ENCODE measurements around the gene PEDS1.

Gene PEDS1

DNA sequence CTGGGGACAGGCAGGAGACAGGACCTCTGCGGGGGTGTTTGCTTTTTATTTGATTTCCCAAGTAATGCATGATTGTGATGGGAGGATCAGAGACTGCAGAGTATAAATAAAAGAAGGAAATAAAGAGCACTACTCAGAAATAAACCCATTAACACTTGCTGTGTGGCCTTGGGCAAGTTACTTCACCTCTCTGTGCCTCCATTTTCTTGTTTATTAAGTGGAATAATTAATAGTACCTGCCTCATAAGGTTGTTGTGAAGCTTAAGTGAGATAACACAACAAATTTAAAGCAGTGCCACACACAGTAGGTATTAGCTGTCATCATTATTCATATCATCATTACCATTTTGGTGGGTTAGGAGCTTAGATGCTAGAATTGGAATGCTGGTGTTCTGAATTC is 45.2 kb upstream of the PEDS1 start:
- H3K4me1 ChIP-seq, result peaks cover 0 to 41% (median 24%) of the 10 kb centered on the region in 4 donors
- intact Hi-C loops (cut with DNase I; ENCODE audit: low total_unique reads), result no loop called here
- peaks cover 0 to 6% (median 0%) of the 10 kb centered on the region in 3 donors for H3K9me3 ChIP-seq
- no peak for TF ChIP-seq CTCF (IDR thresholded peaks at IDR 0.05)
- H3K27me3 ChIP-seq, result no peaks in the 10 kb centered on the region
- no peak for DNase-seq
- H3K4me3 ChIP-seq, result no peak overlapping the region
- peak overlapping the region in 1 of 2 donors; percentile 46 for H3K27ac ChIP-seq
- peaks cover 23 to 46% (median 23%) of the 10 kb centered on the region in 3 donors for H3K36me3 ChIP-seq

- H3K4me3 ChIP-seq, result no peak overlapping the region
- no peaks in the 10 kb centered on the region for H3K27me3 ChIP-seq
- H3K27ac ChIP-seq, result peak overlapping the region; percentile 23 to 46
- no peak for DNase-seq
- peaks cover 0 to 6% (median 0%) of the 10 kb centered on the region in 3 donors for H3K9me3 ChIP-seq
- no peak for TF ChIP-seq CTCF (IDR thresholded peaks at IDR 0.05)
- intact Hi-C loops (cut with DNase I; ENCODE audit: low total_unique reads), result no loop called here
- H3K36me3 ChIP-seq, result peaks cover 28 to 51% (median 28%) of the 10 kb centered on the region in 3 donors
- H3K4me1 ChIP-seq, result peaks cover 0 to 41% (median 24%) of the 10 kb centered on the region in 4 donors
Observed at GRCh38 chr20:50198180-50198666, 44.7 kb upstream of the PEDS1 start.

GRCh38 chr20:50197463-50198179 is 44.1 kb upstream of the PEDS1 start:
- peaks cover 34 to 57% (median 34%) of the 10 kb centered on the region in 3 donors for H3K36me3 ChIP-seq
- intact Hi-C loops (cut with DNase I; ENCODE audit: low total_unique reads), result no loop called here
- H3K9me3 ChIP-seq, result peaks cover 0 to 6% (median 0%) of the 10 kb centered on the region in 3 donors
- no peak overlapping the region for H3K4me3 ChIP-seq
- no peaks in the 10 kb centered on the region for H3K27me3 ChIP-seq
- H3K27ac ChIP-seq, result peak overlapping the region in 1 of 2 donors; percentile 50
- H3K4me1 ChIP-seq, result peaks cover 0 to 41% (median 24%) of the 10 kb centered on the region in 4 donors
- no peak for DNase-seq
- TF ChIP-seq CTCF (IDR thresholded peaks at IDR 0.05), result no peak

DNA sequence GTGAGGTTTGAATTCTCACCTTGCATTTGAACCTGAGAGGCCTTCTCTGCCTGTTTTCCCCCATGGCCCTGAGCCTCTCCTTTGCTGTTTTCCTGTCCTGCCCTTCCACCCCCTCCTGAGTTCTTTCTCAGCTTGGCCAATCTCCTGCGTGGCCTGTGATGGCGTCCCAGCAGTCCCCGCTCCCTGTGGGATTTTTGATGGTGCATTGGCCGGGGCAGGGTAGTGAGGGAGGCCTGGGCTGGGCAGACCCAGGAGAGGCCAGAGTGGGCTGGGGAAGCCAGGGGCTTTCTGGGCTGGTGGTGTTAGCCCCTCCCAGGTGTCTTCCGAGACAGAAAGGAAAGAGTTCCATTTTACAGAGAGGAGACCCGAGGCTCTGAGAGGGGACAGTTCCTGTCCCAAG is 43.4 kb upstream of the PEDS1 start:
- intact Hi-C loops (cut with DNase I; ENCODE audit: low total_unique reads), result no loop called here
- Histone ChIP-seq H3K27me3 (no peaks in the 10 kb centered on the region), H3K9me3 (peaks cover 0 to 6% (median 0%) of the 10 kb centered on the region in 3 donors), H3K4me1 (peaks cover 0 to 41% (median 24%) of the 10 kb centered on the region in 4 donors), H3K36me3 (peaks cover 35 to 60% (median 36%) of the 10 kb centered on the region in 3 donors), H3K4me3 (no peak overlapping the region), H3K27ac (peak overlapping the region in 1 of 2 donors; percentile 50)
- TF ChIP-seq CTCF (IDR thresholded peaks at IDR 0.05), result no peak
- no peak for DNase-seq

GRCh38 chr20:50196248-50196647 is 42.7 kb upstream of the PEDS1 start:
- no peaks in the 10 kb centered on the region for H3K27me3 ChIP-seq
- no peak overlapping the region for H3K4me3 ChIP-seq
- peak overlapping the region in 1 of 2 donors; percentile 50 for H3K27ac ChIP-seq
- H3K9me3 ChIP-seq, result peaks cover 0 to 6% (median 0%) of the 10 kb centered on the region in 3 donors
- peaks cover 0 to 41% (median 24%) of the 10 kb centered on the region in 4 donors for H3K4me1 ChIP-seq
- DNase-seq, result no peak
- peaks cover 35 to 67% (median 36%) of the 10 kb centered on the region in 3 donors for H3K36me3 ChIP-seq
- no peak for TF ChIP-seq CTCF (IDR thresholded peaks at IDR 0.05)
- intact Hi-C loops (cut with DNase I; ENCODE audit: low total_unique reads), result no loop called here

Measured in tibial artery (tissue), 4 donors.